Spleen (tissue), 11 donors: Measurements from ENCODE around the gene SNAPC2. TPM values are rescaled to one million over a fixed set of nuclear protein-coding genes. Genes with fewer than 3 reads are reported as not detected.

ENCODE experiments used
- DNase-seq: peaks from one replicate; pipeline ENCODE4 v3.0.0-alpha.2; 2020
- H3K27ac ChIP-seq, 8 donors: fragments of 200-600 bp; sonication (generic) in 7 of 8; 1 replicate in 4 of 8; 2 replicates in 4 of 8; pipeline versions ENCODE4 v1.5.0 to v1.8.0; 2016 to 2021; ENCODE audit warnings: inconsistent platforms in 4 of 8, mild to moderate bottlenecking in 4 of 8, moderate library complexity in 1 of 8
- H3K27me3 ChIP-seq, 7 donors: fragments of 200-600 bp; sonication (generic) in 6 of 7; replicated peaks in 1 of 7; 1 replicate in 4 of 7; 2 replicates in 3 of 7; pipeline versions ENCODE4 v1.5.0 to v1.8.0; 2016 to 2021; ENCODE audit warnings: inconsistent platforms in 3 of 7, mild to moderate bottlenecking in 1 of 7
- H3K36me3 ChIP-seq, 6 donors: fragments of 200-600 bp; sonication (generic) in 5 of 6; 1 replicate in 4 of 6; 2 replicates in 2 of 6; pipeline versions ENCODE4 v1.5.0 to v1.8.0; 2016 to 2021; ENCODE audit warnings: inconsistent platforms in 2 of 6
- H3K4me1 ChIP-seq, 6 donors: fragments of 200-600 bp; sonication (generic) in 5 of 6; 1 replicate in 3 of 6; 2 replicates in 3 of 6; pipeline versions ENCODE4 v1.5.0 to v1.8.0; 2016 to 2021; ENCODE audit warnings: inconsistent platforms in 3 of 6
- H3K4me3 ChIP-seq, 8 donors: fragments of 200-600 bp; sonication (generic) in 7 of 8; 1 replicate in 4 of 8; 2 replicates in 4 of 8; pipeline versions ENCODE4 v1.5.0 to v1.8.0; 2016 to 2021; ENCODE audit warnings: inconsistent platforms in 4 of 8, mild to moderate bottlenecking in 4 of 8, moderate library complexity in 2 of 8
- H3K9me3 ChIP-seq, 8 donors: fragments of 200-600 bp; sonication (generic) in 7 of 8; 1 replicate in 4 of 8; 2 replicates in 4 of 8; pipeline versions ENCODE4 v1.5.0 to v1.8.0; 2016 to 2021; ENCODE audit warnings: inconsistent platforms in 4 of 8
- POLR2A ChIP-seq, 3 donors: fragments of 450-650 bp; IDR thresholded peaks; one replicate each; pipeline ENCODE4 v1.5.1; 2017; ENCODE audit warnings: antibody characterized with exemption in 3 of 3, mild to moderate bottlenecking in 1 of 3
- POLR2AphosphoS5 ChIP-seq, 3 donors: sonication (generic); formaldehyde crosslinking; IDR thresholded peaks; one replicate each; pipeline ENCODE4 v1.5.1; 2017; ENCODE audit warnings: antibody characterized with exemption in 3 of 3
- WGBS, 5 donors: extraction: QIAGEN DNeasy Blood & Tissue Kit in 3 of 5; methylation state at CpG; one replicate each; pipeline versions ENCODE4 v1.1.5 to v1.1.7; 2013 to 2018; 5-methylcytosine and 5-hydroxymethylcytosine counted together
- intact Hi-C: fragments of 100-400 bp; cut with DNase I; formaldehyde crosslinking; loops from one replicate; pipeline ENCODE4 v1.15.0; 2023; ENCODE audit warnings: low total_unique reads
- polyA plus RNA-seq, 3 donors: library from polyadenylated mRNA; stranded (reverse); fragments of 200-250 nt; gene quantifications; one replicate each; pipeline ENCODE4 v1.2.1, GENCODE V29; 2013
- total RNA-seq, 7 donors: library from RNA; depleted of rRNA in 3 of 7; stranded (reverse); fragments of >200 nt in 3 of 7; fragmentation: NEBNext Ultra II Directional in 4 of 7; extraction: Animal tissue kit (Norgen Biotek cat#: 25700) in 4 of 7; gene quantifications; one replicate each; pipeline versions ENCODE4 v1.1.0 to v1.2.1, GENCODE V29; 2016 to 2021
- TF ChIP-seq, protein P1 (sequence below), 11 experiments: fragments of 200-600 bp in 7 of 11; fragments of 450-650 bp in 4 of 11; sonication (generic) in 4 of 11; IDR thresholded peaks in 8 of 11; conservative IDR thresholded peaks in 3 of 11; 1 replicate in 7 of 11; 2 replicates in 4 of 11; pipeline versions ENCODE4 v1.4.0 to v1.8.0; 2016 to 2021; ENCODE audit warnings: antibody characterized with exemption in 11 of 11, inconsistent platforms in 4 of 11, mild to moderate bottlenecking in 1 of 11
- donor health status: healthy with polysubstance abuse.
- donor health status: DM: no; HTN: no; CAD: no; lungs with moderate emphysema.
- donor health status: DM: no; HTN: no; CAD: no.
- donor health status: Bipolar disorder and iron deficiency.
- donor health status: healthy.
- donor health status: DM: no; HTN: no; CAD: no.
- donor health status: DM: yes; HTN: yes; CAD: no.

Gene SNAPC2
- total and polyA plus RNA-seq, 10 donors, result 13.1 to 23.9 (median 18.5) TPM

DNA sequence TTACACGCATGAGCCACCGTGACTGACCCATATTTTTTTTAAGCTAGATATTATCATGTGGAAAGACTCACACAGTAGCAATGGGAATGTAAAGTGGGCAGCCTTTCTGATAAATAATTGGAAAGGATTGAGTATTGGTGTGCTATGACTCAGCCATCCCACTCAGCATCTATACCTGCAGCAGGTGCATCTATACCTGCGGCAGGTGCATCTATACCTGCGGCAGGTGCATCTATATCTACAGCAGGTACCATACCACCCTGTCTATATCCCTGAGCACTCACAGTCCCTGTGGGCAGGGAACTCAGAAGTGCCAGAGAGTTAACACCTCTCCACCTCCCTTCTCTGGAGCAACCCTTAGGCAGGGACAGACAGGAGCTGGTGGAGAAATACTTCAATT lies 37.0 kb upstream of the SNAPC2 start:
- H3K36me3 ChIP-seq, result no peaks in the 10 kb centered on the region
- peaks cover 0 to 22% (median 8%) of the 10 kb centered on the region in 7 donors for H3K27me3 ChIP-seq
- no peak for TF ChIP-seq POLR2A (IDR thresholded peaks at IDR 0.05)
- TF ChIP-seq, protein P1, sequence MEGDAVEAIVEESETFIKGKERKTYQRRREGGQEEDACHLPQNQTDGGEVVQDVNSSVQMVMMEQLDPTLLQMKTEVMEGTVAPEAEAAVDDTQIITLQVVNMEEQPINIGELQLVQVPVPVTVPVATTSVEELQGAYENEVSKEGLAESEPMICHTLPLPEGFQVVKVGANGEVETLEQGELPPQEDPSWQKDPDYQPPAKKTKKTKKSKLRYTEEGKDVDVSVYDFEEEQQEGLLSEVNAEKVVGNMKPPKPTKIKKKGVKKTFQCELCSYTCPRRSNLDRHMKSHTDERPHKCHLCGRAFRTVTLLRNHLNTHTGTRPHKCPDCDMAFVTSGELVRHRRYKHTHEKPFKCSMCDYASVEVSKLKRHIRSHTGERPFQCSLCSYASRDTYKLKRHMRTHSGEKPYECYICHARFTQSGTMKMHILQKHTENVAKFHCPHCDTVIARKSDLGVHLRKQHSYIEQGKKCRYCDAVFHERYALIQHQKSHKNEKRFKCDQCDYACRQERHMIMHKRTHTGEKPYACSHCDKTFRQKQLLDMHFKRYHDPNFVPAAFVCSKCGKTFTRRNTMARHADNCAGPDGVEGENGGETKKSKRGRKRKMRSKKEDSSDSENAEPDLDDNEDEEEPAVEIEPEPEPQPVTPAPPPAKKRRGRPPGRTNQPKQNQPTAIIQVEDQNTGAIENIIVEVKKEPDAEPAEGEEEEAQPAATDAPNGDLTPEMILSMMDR (IDR thresholded peaks at IDR 0.05 in 8 of 11, conservative IDR thresholded peaks at IDR 0.05 in 3 of 11), result no peak
- no peak for TF ChIP-seq POLR2AphosphoS5 (IDR thresholded peaks at IDR 0.05)
- WGBS, 5 donors, result 78 to 95% (median 89%) methylated on average over 4 of the region's 4 CpGs
- H3K4me3 ChIP-seq, result no peak overlapping the region
- H3K27ac ChIP-seq, result no peak overlapping the region
- peaks cover 0 to 4% (median 0%) of the 10 kb centered on the region in 8 donors for H3K9me3 ChIP-seq
- intact Hi-C loops, result no loop called here
- H3K4me1 ChIP-seq, result peaks cover 0 to 3% (median under 1%) of the 10 kb centered on the region in 6 donors
- no peak for DNase-seq

- 74 to 86% (median 80%) methylated on average over 2 of the region's 2 CpGs for WGBS, 5 donors
- Histone ChIP-seq H3K4me3 (no peak overlapping the region), H3K36me3 (no peaks in the 10 kb centered on the region), H3K9me3 (peaks cover 0 to 4% (median 0%) of the 10 kb centered on the region in 8 donors), H3K27me3 (peaks cover 0 to 31% (median 16%) of the 10 kb centered on the region in 7 donors), H3K27ac (no peak overlapping the region), H3K4me1 (peaks cover 0 to 12% (median 4%) of the 10 kb centered on the region in 6 donors)
- no peak for DNase-seq
- intact Hi-C loops, result no loop called here
- TF ChIP-seq POLR2AphosphoS5 (IDR thresholded peaks at IDR 0.05) (no peak), POLR2A (IDR thresholded peaks at IDR 0.05) (no peak)
- TF ChIP-seq, protein P1 (IDR thresholded peaks at IDR 0.05 in 8 of 11, conservative IDR thresholded peaks at IDR 0.05 in 3 of 11), result no peak
These were observed 36.2 kb upstream of the SNAPC2 start for GRCh38 chr19:7883796-7884570.

DNA sequence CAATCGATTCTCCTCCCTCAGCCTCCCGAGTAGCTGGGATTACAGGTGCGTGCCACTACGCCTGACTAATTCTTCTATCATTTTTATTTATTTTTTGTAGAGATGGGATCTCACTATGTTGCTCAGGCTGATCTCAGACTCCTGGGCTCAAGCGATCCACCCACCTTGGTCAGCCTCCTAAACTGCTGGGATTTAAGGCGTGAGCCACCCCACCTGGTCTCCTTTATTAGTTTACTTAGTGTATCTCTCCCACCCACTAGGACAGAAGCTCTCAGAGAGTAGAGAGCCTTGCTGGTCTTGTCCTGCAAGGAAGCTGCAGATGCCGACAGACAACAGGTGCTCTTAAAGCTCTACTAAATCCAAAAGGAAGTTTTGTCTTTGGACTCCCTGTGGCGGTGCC lies 34.3 kb upstream of the SNAPC2 start:
- intact Hi-C loops, result no loop called here
- TF ChIP-seq, protein P1 (IDR thresholded peaks at IDR 0.05 in 8 of 11, conservative IDR thresholded peaks at IDR 0.05 in 3 of 11), result no peak
- TF ChIP-seq POLR2AphosphoS5 (IDR thresholded peaks at IDR 0.05) (no peak), POLR2A (IDR thresholded peaks at IDR 0.05) (no peak)
- no peak for DNase-seq
- no peak overlapping the region for H3K4me3 ChIP-seq
- H3K36me3 ChIP-seq, result no peaks in the 10 kb centered on the region
- peaks cover 0 to 45% (median 17%) of the 10 kb centered on the region in 7 donors for H3K27me3 ChIP-seq
- H3K9me3 ChIP-seq, result peaks cover 0 to 4% (median 0%) of the 10 kb centered on the region in 8 donors
- H3K4me1 ChIP-seq, result peaks cover 0 to 12% (median 4%) of the 10 kb centered on the region in 6 donors
- H3K27ac ChIP-seq, result no peak overlapping the region
- 89 to 93% (median 90%) methylated on average over 8 of the region's 8 CpGs for WGBS, 5 donors

DNA sequence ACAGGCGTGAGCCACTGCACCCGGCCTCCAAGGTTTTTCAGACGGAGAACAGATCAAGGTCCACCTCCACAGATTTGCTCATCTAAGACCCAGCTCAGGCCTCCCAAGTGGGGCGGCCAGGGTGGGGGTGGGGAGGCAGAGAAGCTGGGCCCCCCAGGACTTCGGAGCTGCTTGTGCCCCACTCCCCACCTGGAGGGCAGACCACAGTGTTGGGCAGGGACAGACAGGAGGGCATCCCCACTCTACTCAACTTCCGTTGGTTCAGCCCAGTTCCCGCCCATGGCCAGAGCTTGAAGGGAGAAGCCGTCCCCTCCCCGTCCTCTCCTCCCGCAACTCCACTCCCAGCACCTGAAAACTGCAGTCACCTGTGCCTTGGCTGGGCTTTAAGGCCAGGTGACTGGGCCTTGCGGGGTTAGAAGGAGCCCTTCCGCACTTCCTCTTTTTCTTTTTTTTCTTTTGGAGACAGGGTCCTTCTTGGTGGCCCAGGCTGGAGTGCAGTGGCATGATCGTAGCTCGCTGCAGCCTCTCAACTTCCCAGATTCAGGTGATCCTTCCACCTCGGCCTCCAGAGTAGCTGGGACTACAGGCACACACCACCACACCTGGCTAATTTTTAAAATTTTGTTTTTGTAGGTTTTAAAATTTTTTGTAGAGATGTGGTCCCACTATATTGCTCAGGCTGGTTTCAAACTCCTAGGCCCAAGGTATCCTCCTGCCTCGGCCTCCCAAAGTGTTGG lies 32.6 kb upstream of the SNAPC2 start:
- H3K36me3 ChIP-seq, result no peaks in the 10 kb centered on the region
- peaks cover 0 to 54% (median 17%) of the 10 kb centered on the region in 7 donors for H3K27me3 ChIP-seq
- DNase-seq, result no peak
- H3K4me1 ChIP-seq, result peaks cover 0 to 12% (median 4%) of the 10 kb centered on the region in 6 donors
- no peak overlapping the region for H3K4me3 ChIP-seq
- intact Hi-C loops, result no loop called here
- TF ChIP-seq POLR2A (IDR thresholded peaks at IDR 0.05) (no peak), POLR2AphosphoS5 (IDR thresholded peaks at IDR 0.05) (no peak)
- TF ChIP-seq, protein P1 (IDR thresholded peaks at IDR 0.05 in 8 of 11, conservative IDR thresholded peaks at IDR 0.05 in 3 of 11), result no peak
- no peak overlapping the region for H3K27ac ChIP-seq
- H3K9me3 ChIP-seq, result no peaks in the 10 kb centered on the region
- WGBS, 5 donors, result 65 to 79% (median 76%) methylated on average over 14 to 16 of the region's 16 CpGs
